Suppressor macrophage (primary cell): Measurements from ENCODE around the gene ZDHHC19.
"Not testable (repeated sequence)": the region's sequence is repeated elsewhere in the genome, so short reads cannot be mapped to it uniquely, and the experiment has no call there.

Experiments
- DNase-seq, 4 experiments: peaks; one replicate each; pipeline ENCODE4 v3.0.0-alpha.2; 2020 to 2022
- total RNA-seq, 17 experiments: gene quantifications; one replicate each; lab custom pipeline; 2026; ENCODE audit warnings: mixed read lengths in 6 of 17, inconsistent platforms in 3 of 17; lab: John Stamatoyannopoulos, UW

Gene ZDHHC19
- 0.07 to 2.8 (median 0.21) reads per million in 17 experiments for total RNA-seq

GRCh38 chr3:196210673-196211556 is at the start of gene ZDHHC19:
TSS of gene ZDHHC19 (minus strand) at chr3:196211400. CDS start at chr3:196211315, 85 bp downstream.
- no peak for DNase-seq

- DNase-seq, result no peak
These were observed 49.6 kb upstream of the ZDHHC19 start for GRCh38 chr3:196260784-196261183.

GRCh38 chr3:196255776-196256175 is 44.6 kb upstream of the ZDHHC19 start:
- DNase-seq, result no peak

- DNase-seq, result no peak
These were observed 43.4 kb upstream of the ZDHHC19 start for GRCh38 chr3:196254376-196255283.

GRCh38 chr3:196251918-196252317 is 40.7 kb upstream of the ZDHHC19 start:
- DNase-seq, result no peak

GRCh38 chr3:196246612-196247308 is 35.6 kb upstream of the ZDHHC19 start:
- DNase-seq, result peak in 3 of 4 experiments; percentile 29 to 58 (median 31)

- DNase-seq, result not testable (repeated sequence)
These were observed 33.0 kb upstream of the ZDHHC19 start for GRCh38 chr3:196244166-196244565.

- DNase-seq, result no peak
These were observed 30.5 kb upstream of the ZDHHC19 start for GRCh38 chr3:196241704-196242103.

- no peak for DNase-seq
These were observed 29.2 kb upstream of the ZDHHC19 start for GRCh38 chr3:196240424-196240823.

GRCh38 chr3:196238612-196239560 is 27.7 kb upstream of the ZDHHC19 start:
- DNase-seq, result no peak

GRCh38 chr3:196237203-196237602 is 26.0 kb upstream of the ZDHHC19 start:
- no peak for DNase-seq

GRCh38 chr3:196236223-196236622 is 25.0 kb upstream of the ZDHHC19 start:
- no peak for DNase-seq

- no peak for DNase-seq
These were observed 24.4 kb upstream of the ZDHHC19 start for GRCh38 chr3:196235452-196236122.

GRCh38 chr3:196232882-196233251 is 21.7 kb upstream of the ZDHHC19 start:
- DNase-seq, result no peak

GRCh38 chr3:196232154-196232881 is 21.1 kb upstream of the ZDHHC19 start:
- peak; percentile 39 to 76 (median 71) for DNase-seq

- DNase-seq, result no peak
These were observed 16.7 kb upstream of the ZDHHC19 start for GRCh38 chr3:196227629-196228493.

GRCh38 chr3:196227121-196227561 is 15.9 kb upstream of the ZDHHC19 start:
- peak in 1 of 4 experiments; percentile 44 for DNase-seq

GRCh38 chr3:196225763-196226364 is 14.7 kb upstream of the ZDHHC19 start:
- DNase-seq, result no peak

GRCh38 chr3:196225086-196225485 is 13.9 kb upstream of the ZDHHC19 start:
- no peak for DNase-seq
